ENCODE results near the gene LPCAT2.

The LPCAT2 gene

GRCh38 chr16:55489119-55489955 lies 19.5 kb upstream of the LPCAT2 start:
- Histone ChIP-seq H3K27me3 (no peaks in the 10 kb centered on the region), H3K4me1 (peaks cover 8% of the 10 kb centered on the region), H3K36me3 (peaks cover 88% of the 10 kb centered on the region), H3K4me3 (ENCODE audit: low read depth, low read length) (no peak overlapping the region), H3K9me3 (no peaks in the 10 kb centered on the region)
- DNase-seq = no peak
- TF ChIP-seq CTCF (IDR thresholded peaks at IDR 0.05; ENCODE audit: low read depth, low read length) = no peak

- Histone ChIP-seq H3K27me3 (no peaks in the 10 kb centered on the region), H3K36me3 (peaks cover 83% of the 10 kb centered on the region), H3K9me3 (no peaks in the 10 kb centered on the region), H3K4me3 (ENCODE audit: low read depth, low read length) (no peak overlapping the region), H3K4me1 (peaks cover 14% of the 10 kb centered on the region)
- DNase-seq = no peak
- no peak for TF ChIP-seq CTCF (IDR thresholded peaks at IDR 0.05; ENCODE audit: low read depth, low read length)
Observed at GRCh38 chr16:55489956-55490265, 19.0 kb upstream of the LPCAT2 start.

- no peaks in the 10 kb centered on the region for H3K9me3 ChIP-seq
- H3K4me3 ChIP-seq (ENCODE audit: low read depth, low read length) = no peak overlapping the region
- H3K36me3 ChIP-seq = peaks cover 79% of the 10 kb centered on the region
- no peak for DNase-seq
- H3K27me3 ChIP-seq = no peaks in the 10 kb centered on the region
- TF ChIP-seq CTCF (IDR thresholded peaks at IDR 0.05; ENCODE audit: low read depth, low read length) = no peak
- peaks cover 18% of the 10 kb centered on the region for H3K4me1 ChIP-seq
Observed at GRCh38 chr16:55490301-55490700, 18.6 kb upstream of the LPCAT2 start.

GRCh38 chr16:55491691-55492090 lies 17.2 kb upstream of the LPCAT2 start:
- Histone ChIP-seq H3K4me1 (peaks cover 26% of the 10 kb centered on the region), H3K4me3 (ENCODE audit: low read depth, low read length) (no peak overlapping the region), H3K27me3 (no peaks in the 10 kb centered on the region), H3K36me3 (peaks cover 75% of the 10 kb centered on the region), H3K9me3 (no peaks in the 10 kb centered on the region)
- DNase-seq = no peak
- no peak for TF ChIP-seq CTCF (IDR thresholded peaks at IDR 0.05; ENCODE audit: low read depth, low read length)

- no peak for DNase-seq
- H3K4me1 ChIP-seq = peaks cover 34% of the 10 kb centered on the region
- TF ChIP-seq CTCF (IDR thresholded peaks at IDR 0.05; ENCODE audit: low read depth, low read length) = no peak
- H3K27me3 ChIP-seq = no peaks in the 10 kb centered on the region
- H3K9me3 ChIP-seq = no peaks in the 10 kb centered on the region
- H3K4me3 ChIP-seq (ENCODE audit: low read depth, low read length) = no peak overlapping the region
- peaks cover 73% of the 10 kb centered on the region for H3K36me3 ChIP-seq
Observed at GRCh38 chr16:55492756-55493380, 16.0 kb upstream of the LPCAT2 start.

GRCh38 chr16:55494994-55495421 lies 13.9 kb upstream of the LPCAT2 start:
- DNase-seq = peak; percentile 78

More at GRCh38 chr16:55494994-55495421, 13.9 kb upstream of the LPCAT2 start:
- Histone ChIP-seq H3K36me3 (peaks cover 67% of the 10 kb centered on the region), H3K4me1 (peaks cover 44% of the 10 kb centered on the region), H3K27me3 (no peaks in the 10 kb centered on the region), H3K4me3 (ENCODE audit: low read depth, low read length) (no peak overlapping the region), H3K9me3 (no peaks in the 10 kb centered on the region)
- peak; percentile 70 for TF ChIP-seq CTCF (IDR thresholded peaks at IDR 0.05; ENCODE audit: low read depth, low read length)

All from BE2C (cell line).